ENCODE measurements around the gene SLC22A23.

GRCh38 chr6:3277251-3277650, 179.6 kb downstream of the SLC22A23 start:
- no peak for TF ChIP-seq AFF4 (CRISPR knock-in tag; IDR thresholded peaks at IDR 0.05; ENCODE audit: borderline replicate concordance)
- TF ChIP-seq CTCF (IDR thresholded peaks at IDR 0.05), result no peak
- TF ChIP-seq CREM (CRISPR knock-in tag; IDR thresholded peaks at IDR 0.05), result no peak
